GM18499 (cell line): ENCODE measurements around the gene HAS3.
"Not testable (repeated sequence)": the region's sequence is repeated elsewhere in the genome, so short reads cannot be mapped to it uniquely, and the experiment has no call there.

ENCODE experiments used
- ATAC-seq: cut with Tn5 transposase; IDR thresholded peaks from one replicate; pipeline ENCODE4 v1.9.1; 2021; ENCODE audit warnings: moderate number of reproducible peaks; ENCODE audit not compliant: insufficient read depth, unreplicated experiment

Gene HAS3

GRCh38 chr16:69139464-69139863 lies 34.0 kb downstream of the HAS3 start:
- ATAC-seq = not testable (repeated sequence)

- no peak for ATAC-seq
Measured at GRCh38 chr16:69141014-69141413, 35.6 kb downstream of the HAS3 start.

GRCh38 chr16:69141936-69142335 lies 36.5 kb downstream of the HAS3 start:
- ATAC-seq = no peak

GRCh38 chr16:69143116-69143515 lies 37.7 kb downstream of the HAS3 start:
- no peak for ATAC-seq

- no peak for ATAC-seq
Measured at GRCh38 chr16:69145658-69146057, 40.2 kb downstream of the HAS3 start.

- ATAC-seq = not testable (repeated sequence)
Measured at GRCh38 chr16:69149621-69150020, 44.2 kb downstream of the HAS3 start.

GRCh38 chr16:69150146-69150865 lies 44.9 kb downstream of the HAS3 start:
- ATAC-seq = no peak

GRCh38 chr16:69157196-69157595 lies 51.7 kb downstream of the HAS3 start:
- ATAC-seq = no peak

GRCh38 chr16:69160192-69160591 lies 54.7 kb downstream of the HAS3 start:
- no peak for ATAC-seq

- no peak for ATAC-seq
Measured at GRCh38 chr16:69165584-69165983, 60.1 kb downstream of the HAS3 start.

- no peak for ATAC-seq
Measured at GRCh38 chr16:69166221-69166833, 60.9 kb downstream of the HAS3 start.

- ATAC-seq = no peak
Measured at GRCh38 chr16:69166946-69167930, 61.8 kb downstream of the HAS3 start.
